SK-N-SH (cell line): ENCODE measurements around the gene HSPB1. TPM values are rescaled to one million over a fixed set of nuclear protein-coding genes. Genes with fewer than 3 reads are reported as not detected.
A peak's percentile ranks its signal among the peaks of the same experiment; 100 is the strongest.

Experiments used
- ELF1 ChIP-seq: IDR thresholded peaks from 2 replicates; pipeline ENCODE4 v1.4.0; 2012
- EP300 ChIP-seq, 2 experiments: IDR thresholded peaks; 2 replicates each; pipeline versions ENCODE4 v1.4.0 to v1.6.1; 2012; ENCODE audit warnings: borderline replicate concordance in 1 of 2, low read depth in 1 of 2, low read length in 1 of 2
- GABPA ChIP-seq: IDR thresholded peaks from 2 replicates; pipeline ENCODE4 v1.4.0; 2012; ENCODE audit warnings: low read depth, mild to moderate bottlenecking
- NRF1 ChIP-seq: IDR thresholded peaks from 2 replicates; pipeline ENCODE4 v1.6.1; 2012; ENCODE audit warnings: low read depth, mild to moderate bottlenecking, low read length
- PBX3 ChIP-seq: IDR thresholded peaks from 2 replicates; pipeline ENCODE4; 2012
- RCOR1 ChIP-seq: fragments of 150-350 bp; IDR thresholded peaks from 2 replicates; pipeline ENCODE4 v1.6.1; 2017; ENCODE audit warnings: antibody characterized with exemption, low read length
- SMC3 ChIP-seq: IDR thresholded peaks from 2 replicates; pipeline ENCODE4 v1.6.1; 2012; ENCODE audit warnings: low read depth, low read length, improper control_type of control experiment
- TAF1 ChIP-seq: IDR thresholded peaks from 2 replicates; pipeline ENCODE4 v1.6.1; 2012; ENCODE audit warnings: low read depth, mild to moderate bottlenecking, low read length, moderate library complexity, borderline replicate concordance
- YY1 ChIP-seq: IDR thresholded peaks from 2 replicates; pipeline ENCODE4 v1.4.0; 2012; ENCODE audit warnings: low read depth, mild to moderate bottlenecking
- ZBTB33 ChIP-seq: IDR thresholded peaks from 2 replicates; pipeline ENCODE4 v1.4.0; 2012; ENCODE audit warnings: low read depth, borderline replicate concordance
- polyA plus RNA-seq, 3 experiments: library from polyadenylated mRNA; depleted of rRNA; stranded (reverse); fragments of >200 nt; gene quantifications; 2 replicates each; pipeline ENCODE4 v1.2.3, GENCODE V29; 2012
- TF ChIP-seq, protein P1 (sequence below): IDR thresholded peaks from 2 replicates; pipeline ENCODE4 v1.6.1; 2012; ENCODE audit warnings: mild to moderate bottlenecking, low read depth, low read length, moderate library complexity
- TF ChIP-seq, protein P2 (sequence below): fragments of 200-600 bp; sonication (generic); IDR thresholded peaks from 2 replicates; pipeline ENCODE4 v1.6.1; 2017; ENCODE audit warnings: antibody characterized with exemption, mild to moderate bottlenecking, moderate library complexity
- TF ChIP-seq, protein P3 (sequence below): fragments of 150-350 bp; IDR thresholded peaks from 2 replicates; pipeline ENCODE4 v1.6.1; 2016; ENCODE audit warnings: mild to moderate bottlenecking, low read depth, low read length
- TF ChIP-seq, protein P4 (sequence below): fragments of 150-350 bp; IDR thresholded peaks from 2 replicates; pipeline ENCODE4 v1.6.1; 2017; ENCODE audit warnings: antibody characterized with exemption, low read length, low read depth, borderline replicate concordance

Gene HSPB1
- polyA plus RNA-seq, 1 of the 3 experiments (the other 2 are of a cell fraction): 824 TPM

DNA sequence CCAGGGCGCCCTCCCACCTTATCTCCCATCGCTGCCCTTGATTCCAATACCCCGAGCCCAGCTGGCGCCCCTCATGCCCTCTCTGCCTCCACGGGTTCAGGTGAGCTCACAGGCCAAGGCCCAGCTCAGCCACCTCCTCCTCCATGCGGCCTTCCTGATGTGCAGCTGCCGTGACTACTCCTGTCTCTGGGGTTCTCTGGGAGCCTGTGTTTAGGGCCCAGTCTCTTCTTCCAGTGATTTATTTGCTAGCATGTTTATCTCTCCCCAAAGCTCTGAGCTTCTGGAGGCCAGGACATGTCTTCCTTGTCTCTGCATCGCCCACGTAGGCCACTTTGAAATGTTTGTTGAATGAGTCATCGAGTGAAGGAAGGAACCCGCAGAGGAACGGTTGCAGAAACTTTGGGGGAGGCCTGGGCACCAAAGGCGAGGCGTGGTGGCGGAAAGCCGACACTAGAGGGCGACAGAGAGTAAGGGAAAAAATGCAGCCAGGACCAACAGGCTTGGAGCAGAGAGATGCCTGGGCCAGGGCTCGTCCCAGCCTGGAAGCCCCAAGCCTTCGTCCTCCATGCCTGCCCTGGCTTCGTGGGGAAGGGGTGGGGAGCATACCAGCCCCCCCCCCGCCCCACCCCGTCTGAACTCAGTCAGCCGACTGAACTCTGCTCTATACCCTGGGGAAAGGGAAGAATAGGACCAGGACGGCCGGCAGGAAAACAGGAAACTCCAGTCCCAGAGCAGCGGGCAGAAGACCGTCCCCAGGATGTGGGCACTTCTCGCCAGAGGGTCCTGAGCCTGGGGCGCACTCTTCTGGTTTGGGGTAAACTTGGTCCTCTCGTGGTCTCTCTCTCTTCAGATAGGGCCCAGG is 10.9 kb upstream of the HSPB1 start (continued):
- TF ChIP-seq TAF1: peak; percentile 53; the same call in 1 of the 2 replicates
- peak; percentile 18 to 56; a peak in 2 of 4 replicates for TF ChIP-seq EP300 (IDR thresholded peaks at IDR 0.05; ENCODE audit: borderline replicate concordance in 1 of 2, low read depth in 1 of 2, low read length in 1 of 2)
- TF ChIP-seq, protein P1, sequence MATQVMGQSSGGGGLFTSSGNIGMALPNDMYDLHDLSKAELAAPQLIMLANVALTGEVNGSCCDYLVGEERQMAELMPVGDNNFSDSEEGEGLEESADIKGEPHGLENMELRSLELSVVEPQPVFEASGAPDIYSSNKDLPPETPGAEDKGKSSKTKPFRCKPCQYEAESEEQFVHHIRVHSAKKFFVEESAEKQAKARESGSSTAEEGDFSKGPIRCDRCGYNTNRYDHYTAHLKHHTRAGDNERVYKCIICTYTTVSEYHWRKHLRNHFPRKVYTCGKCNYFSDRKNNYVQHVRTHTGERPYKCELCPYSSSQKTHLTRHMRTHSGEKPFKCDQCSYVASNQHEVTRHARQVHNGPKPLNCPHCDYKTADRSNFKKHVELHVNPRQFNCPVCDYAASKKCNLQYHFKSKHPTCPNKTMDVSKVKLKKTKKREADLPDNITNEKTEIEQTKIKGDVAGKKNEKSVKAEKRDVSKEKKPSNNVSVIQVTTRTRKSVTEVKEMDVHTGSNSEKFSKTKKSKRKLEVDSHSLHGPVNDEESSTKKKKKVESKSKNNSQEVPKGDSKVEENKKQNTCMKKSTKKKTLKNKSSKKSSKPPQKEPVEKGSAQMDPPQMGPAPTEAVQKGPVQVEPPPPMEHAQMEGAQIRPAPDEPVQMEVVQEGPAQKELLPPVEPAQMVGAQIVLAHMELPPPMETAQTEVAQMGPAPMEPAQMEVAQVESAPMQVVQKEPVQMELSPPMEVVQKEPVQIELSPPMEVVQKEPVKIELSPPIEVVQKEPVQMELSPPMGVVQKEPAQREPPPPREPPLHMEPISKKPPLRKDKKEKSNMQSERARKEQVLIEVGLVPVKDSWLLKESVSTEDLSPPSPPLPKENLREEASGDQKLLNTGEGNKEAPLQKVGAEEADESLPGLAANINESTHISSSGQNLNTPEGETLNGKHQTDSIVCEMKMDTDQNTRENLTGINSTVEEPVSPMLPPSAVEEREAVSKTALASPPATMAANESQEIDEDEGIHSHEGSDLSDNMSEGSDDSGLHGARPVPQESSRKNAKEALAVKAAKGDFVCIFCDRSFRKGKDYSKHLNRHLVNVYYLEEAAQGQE: peak; percentile 68; the same call in 1 of the 2 replicates
- TF ChIP-seq YY1: peak; percentile 60; the same call in 1 of the 2 replicates
- peak; percentile 55; the same call in 1 of the 2 replicates for TF ChIP-seq RCOR1
- TF ChIP-seq NRF1: no peak
- TF ChIP-seq GABPA: no peak
- no peak for TF ChIP-seq ZBTB33
- no peak for TF ChIP-seq ELF1
- TF ChIP-seq, protein P2, sequence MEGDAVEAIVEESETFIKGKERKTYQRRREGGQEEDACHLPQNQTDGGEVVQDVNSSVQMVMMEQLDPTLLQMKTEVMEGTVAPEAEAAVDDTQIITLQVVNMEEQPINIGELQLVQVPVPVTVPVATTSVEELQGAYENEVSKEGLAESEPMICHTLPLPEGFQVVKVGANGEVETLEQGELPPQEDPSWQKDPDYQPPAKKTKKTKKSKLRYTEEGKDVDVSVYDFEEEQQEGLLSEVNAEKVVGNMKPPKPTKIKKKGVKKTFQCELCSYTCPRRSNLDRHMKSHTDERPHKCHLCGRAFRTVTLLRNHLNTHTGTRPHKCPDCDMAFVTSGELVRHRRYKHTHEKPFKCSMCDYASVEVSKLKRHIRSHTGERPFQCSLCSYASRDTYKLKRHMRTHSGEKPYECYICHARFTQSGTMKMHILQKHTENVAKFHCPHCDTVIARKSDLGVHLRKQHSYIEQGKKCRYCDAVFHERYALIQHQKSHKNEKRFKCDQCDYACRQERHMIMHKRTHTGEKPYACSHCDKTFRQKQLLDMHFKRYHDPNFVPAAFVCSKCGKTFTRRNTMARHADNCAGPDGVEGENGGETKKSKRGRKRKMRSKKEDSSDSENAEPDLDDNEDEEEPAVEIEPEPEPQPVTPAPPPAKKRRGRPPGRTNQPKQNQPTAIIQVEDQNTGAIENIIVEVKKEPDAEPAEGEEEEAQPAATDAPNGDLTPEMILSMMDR: peak; percentile 99
- TF ChIP-seq, protein P3, sequence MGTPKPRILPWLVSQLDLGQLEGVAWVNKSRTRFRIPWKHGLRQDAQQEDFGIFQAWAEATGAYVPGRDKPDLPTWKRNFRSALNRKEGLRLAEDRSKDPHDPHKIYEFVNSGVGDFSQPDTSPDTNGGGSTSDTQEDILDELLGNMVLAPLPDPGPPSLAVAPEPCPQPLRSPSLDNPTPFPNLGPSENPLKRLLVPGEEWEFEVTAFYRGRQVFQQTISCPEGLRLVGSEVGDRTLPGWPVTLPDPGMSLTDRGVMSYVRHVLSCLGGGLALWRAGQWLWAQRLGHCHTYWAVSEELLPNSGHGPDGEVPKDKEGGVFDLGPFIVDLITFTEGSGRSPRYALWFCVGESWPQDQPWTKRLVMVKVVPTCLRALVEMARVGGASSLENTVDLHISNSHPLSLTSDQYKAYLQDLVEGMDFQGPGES: no peak
- peak; percentile 40; the same call in 1 of the 2 replicates for TF ChIP-seq PBX3
- TF ChIP-seq, protein P4, sequence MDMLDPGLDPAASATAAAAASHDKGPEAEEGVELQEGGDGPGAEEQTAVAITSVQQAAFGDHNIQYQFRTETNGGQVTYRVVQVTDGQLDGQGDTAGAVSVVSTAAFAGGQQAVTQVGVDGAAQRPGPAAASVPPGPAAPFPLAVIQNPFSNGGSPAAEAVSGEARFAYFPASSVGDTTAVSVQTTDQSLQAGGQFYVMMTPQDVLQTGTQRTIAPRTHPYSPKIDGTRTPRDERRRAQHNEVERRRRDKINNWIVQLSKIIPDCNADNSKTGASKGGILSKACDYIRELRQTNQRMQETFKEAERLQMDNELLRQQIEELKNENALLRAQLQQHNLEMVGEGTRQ: no peak
- peak; percentile 100 for TF ChIP-seq SMC3
